HCT116 (cell line): ENCODE measurements around the gene TSPY10.
"Not testable (repeated sequence)": the region's sequence is repeated elsewhere in the genome, so short reads cannot be mapped to it uniquely, and the experiment has no call there.

Experiments
- EZH2 ChIP-seq: fragments of 200-600 bp; sonication (generic); IDR thresholded peaks from 2 replicates; pipeline ENCODE4 v1.6.1; 2017; ENCODE audit warnings: antibody characterized with exemption, mixed run types
- EZH2phosphoT487 ChIP-seq: fragments of 200-600 bp; IDR thresholded peaks from 2 replicates; pipeline ENCODE4 v1.6.1; 2018; ENCODE audit warnings: antibody characterized with exemption, borderline replicate concordance
- JUND ChIP-seq: IDR thresholded peaks from 2 replicates; pipeline ENCODE4 v1.6.1; 2012
- POLR2A ChIP-seq: IDR thresholded peaks from 2 replicates; pipeline ENCODE4 v1.7.0; 2011; ENCODE audit warnings: borderline replicate concordance; ENCODE audit not compliant: insufficient read depth, insufficient read length; ENCODE audit errors: extremely low read depth
- POLR2AphosphoS5 ChIP-seq: IDR thresholded peaks from 2 replicates; pipeline ENCODE4 v1.6.1; 2011; ENCODE audit warnings: mild to moderate bottlenecking, low read depth, low read length, moderate library complexity
- SIN3A ChIP-seq: IDR thresholded peaks from 2 replicates; pipeline ENCODE4 v1.6.1; 2012; ENCODE audit warnings: low read depth
- TCF7L2 ChIP-seq: IDR thresholded peaks from 2 replicates; pipeline ENCODE4 v1.7.0; 2011; ENCODE audit warnings: borderline replicate concordance, inconsistent platforms; ENCODE audit not compliant: insufficient read depth, insufficient read length; ENCODE audit errors: extremely low read depth
- YY1 ChIP-seq: IDR thresholded peaks from 2 replicates; pipeline ENCODE4 v1.6.1; 2011; ENCODE audit warnings: low read length, low read depth, moderate library complexity, mild to moderate bottlenecking; ENCODE audit not compliant: insufficient replicate concordance; ENCODE audit errors: extremely low read depth
- TF ChIP-seq, protein P1 (sequence below), 3 experiments: fragments of 200-600 bp in 1 of 3; sonication (generic) in 1 of 3; IDR thresholded peaks in 2 of 3; conservative IDR thresholded peaks in 1 of 3; 2 replicates each; pipeline ENCODE4 v1.5.1; 2012 to 2017; ENCODE audit warnings: low read depth in 2 of 3, low read length in 2 of 3, antibody characterized with exemption in 1 of 3, borderline replicate concordance in 1 of 3, control low read depth in 1 of 3, mild to moderate bottlenecking in 1 of 3, mixed read lengths in 1 of 3, mixed run types in 1 of 3, moderate library complexity in 1 of 3; ENCODE audit not compliant: insufficient read depth in 1 of 3
- TF ChIP-seq, protein P2 (sequence below): IDR thresholded peaks from 2 replicates; pipeline ENCODE4 v1.6.1; 2012; ENCODE audit warnings: low read depth

DNA sequence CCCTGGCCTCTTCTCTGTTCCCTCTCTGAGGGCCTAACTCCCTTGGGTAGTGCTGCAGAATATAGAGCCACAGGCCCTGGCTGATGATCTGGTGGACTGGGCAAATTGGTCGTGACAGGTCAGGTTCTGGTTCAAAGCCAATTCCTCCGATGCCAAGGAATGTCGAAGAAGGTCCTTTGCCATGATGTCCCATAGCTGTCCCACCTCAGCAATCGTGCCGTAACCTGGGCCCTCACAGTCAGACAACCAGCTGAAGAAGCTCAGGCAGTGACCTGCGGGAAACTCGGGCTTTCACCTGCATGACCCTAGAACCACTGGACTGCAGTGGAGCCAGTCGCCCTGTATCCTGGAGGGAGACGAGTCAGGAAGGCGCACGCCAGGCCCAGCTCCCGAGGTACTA is 11.4 kb upstream of the TSPY10 start:
- TF ChIP-seq SIN3A, TCF7L2, EZH2phosphoT487, YY1, EZH2, POLR2AphosphoS5, POLR2A, JUND: not testable (repeated sequence)
- TF ChIP-seq, protein P1, sequence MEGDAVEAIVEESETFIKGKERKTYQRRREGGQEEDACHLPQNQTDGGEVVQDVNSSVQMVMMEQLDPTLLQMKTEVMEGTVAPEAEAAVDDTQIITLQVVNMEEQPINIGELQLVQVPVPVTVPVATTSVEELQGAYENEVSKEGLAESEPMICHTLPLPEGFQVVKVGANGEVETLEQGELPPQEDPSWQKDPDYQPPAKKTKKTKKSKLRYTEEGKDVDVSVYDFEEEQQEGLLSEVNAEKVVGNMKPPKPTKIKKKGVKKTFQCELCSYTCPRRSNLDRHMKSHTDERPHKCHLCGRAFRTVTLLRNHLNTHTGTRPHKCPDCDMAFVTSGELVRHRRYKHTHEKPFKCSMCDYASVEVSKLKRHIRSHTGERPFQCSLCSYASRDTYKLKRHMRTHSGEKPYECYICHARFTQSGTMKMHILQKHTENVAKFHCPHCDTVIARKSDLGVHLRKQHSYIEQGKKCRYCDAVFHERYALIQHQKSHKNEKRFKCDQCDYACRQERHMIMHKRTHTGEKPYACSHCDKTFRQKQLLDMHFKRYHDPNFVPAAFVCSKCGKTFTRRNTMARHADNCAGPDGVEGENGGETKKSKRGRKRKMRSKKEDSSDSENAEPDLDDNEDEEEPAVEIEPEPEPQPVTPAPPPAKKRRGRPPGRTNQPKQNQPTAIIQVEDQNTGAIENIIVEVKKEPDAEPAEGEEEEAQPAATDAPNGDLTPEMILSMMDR (IDR thresholded peaks at IDR 0.05 in 2 of 3, conservative IDR thresholded peaks at IDR 0.05 in 1 of 3; ENCODE audit: borderline replicate concordance in 1 of 3, insufficient read depth in 1 of 3, low read depth in 2 of 3, low read length in 2 of 3): not testable (repeated sequence)
- TF ChIP-seq, protein P2, sequence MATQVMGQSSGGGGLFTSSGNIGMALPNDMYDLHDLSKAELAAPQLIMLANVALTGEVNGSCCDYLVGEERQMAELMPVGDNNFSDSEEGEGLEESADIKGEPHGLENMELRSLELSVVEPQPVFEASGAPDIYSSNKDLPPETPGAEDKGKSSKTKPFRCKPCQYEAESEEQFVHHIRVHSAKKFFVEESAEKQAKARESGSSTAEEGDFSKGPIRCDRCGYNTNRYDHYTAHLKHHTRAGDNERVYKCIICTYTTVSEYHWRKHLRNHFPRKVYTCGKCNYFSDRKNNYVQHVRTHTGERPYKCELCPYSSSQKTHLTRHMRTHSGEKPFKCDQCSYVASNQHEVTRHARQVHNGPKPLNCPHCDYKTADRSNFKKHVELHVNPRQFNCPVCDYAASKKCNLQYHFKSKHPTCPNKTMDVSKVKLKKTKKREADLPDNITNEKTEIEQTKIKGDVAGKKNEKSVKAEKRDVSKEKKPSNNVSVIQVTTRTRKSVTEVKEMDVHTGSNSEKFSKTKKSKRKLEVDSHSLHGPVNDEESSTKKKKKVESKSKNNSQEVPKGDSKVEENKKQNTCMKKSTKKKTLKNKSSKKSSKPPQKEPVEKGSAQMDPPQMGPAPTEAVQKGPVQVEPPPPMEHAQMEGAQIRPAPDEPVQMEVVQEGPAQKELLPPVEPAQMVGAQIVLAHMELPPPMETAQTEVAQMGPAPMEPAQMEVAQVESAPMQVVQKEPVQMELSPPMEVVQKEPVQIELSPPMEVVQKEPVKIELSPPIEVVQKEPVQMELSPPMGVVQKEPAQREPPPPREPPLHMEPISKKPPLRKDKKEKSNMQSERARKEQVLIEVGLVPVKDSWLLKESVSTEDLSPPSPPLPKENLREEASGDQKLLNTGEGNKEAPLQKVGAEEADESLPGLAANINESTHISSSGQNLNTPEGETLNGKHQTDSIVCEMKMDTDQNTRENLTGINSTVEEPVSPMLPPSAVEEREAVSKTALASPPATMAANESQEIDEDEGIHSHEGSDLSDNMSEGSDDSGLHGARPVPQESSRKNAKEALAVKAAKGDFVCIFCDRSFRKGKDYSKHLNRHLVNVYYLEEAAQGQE: not testable (repeated sequence)
